ENCODE results near the gene FAM184B.

DNA sequence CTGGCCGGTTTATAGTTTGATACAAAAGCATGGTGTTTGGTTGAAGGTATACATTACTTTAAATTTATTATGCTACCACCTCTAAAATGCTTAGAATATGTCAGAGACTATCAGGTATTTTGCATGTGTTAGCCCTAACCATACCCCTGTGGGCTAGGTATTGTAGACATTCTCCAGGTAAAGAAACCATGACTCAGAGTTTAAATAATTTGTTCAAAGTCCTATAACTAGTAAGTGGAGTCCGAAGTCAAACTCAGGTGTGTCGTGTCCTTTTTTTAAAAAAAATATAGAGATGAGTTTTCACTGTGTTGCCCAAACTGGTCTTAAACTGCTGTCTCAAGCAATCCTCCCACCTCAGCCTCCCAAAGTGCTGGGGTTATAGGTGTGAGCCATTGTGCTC, 192.1 kb downstream of the FAM184B start:
- TF ChIP-seq SP1 (IDR thresholded peaks at IDR 0.05) (no peak), SUZ12 (IDR thresholded peaks at IDR 0.05) (no peak), FOXM1 (IDR thresholded peaks at IDR 0.05; ENCODE audit: borderline replicate concordance) (no peak), BHLHE40 (IDR thresholded peaks at IDR 0.05; ENCODE audit: borderline replicate concordance) (no peak), FOXA1 (IDR thresholded peaks at IDR 0.05) (no peak)
- TF ChIP-seq, protein P1, sequence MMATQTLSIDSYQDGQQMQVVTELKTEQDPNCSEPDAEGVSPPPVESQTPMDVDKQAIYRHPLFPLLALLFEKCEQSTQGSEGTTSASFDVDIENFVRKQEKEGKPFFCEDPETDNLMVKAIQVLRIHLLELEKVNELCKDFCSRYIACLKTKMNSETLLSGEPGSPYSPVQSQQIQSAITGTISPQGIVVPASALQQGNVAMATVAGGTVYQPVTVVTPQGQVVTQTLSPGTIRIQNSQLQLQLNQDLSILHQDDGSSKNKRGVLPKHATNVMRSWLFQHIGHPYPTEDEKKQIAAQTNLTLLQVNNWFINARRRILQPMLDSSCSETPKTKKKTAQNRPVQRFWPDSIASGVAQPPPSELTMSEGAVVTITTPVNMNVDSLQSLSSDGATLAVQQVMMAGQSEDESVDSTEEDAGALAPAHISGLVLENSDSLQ (IDR thresholded peaks at IDR 0.05): no peak

All from HEK293T (cell line).